Osteoblast (primary cell): ENCODE results near the gene LSR. TPM values are rescaled to one million over a fixed set of nuclear protein-coding genes. Genes with fewer than 3 reads are reported as not detected.

ENCODE experiments used
- DNase-seq: peaks from one replicate; pipeline ENCODE4 v3.0.0; 2011; ENCODE audit warnings: low spot score, mixed read lengths; ENCODE audit not compliant: insufficient read length; ENCODE audit errors: missing footprints
- H2AFZ ChIP-seq: 2 replicates; pipeline ENCODE4 v1.6.0; 2011; ENCODE audit warnings: mild to moderate bottlenecking, low read length
- H3K27ac ChIP-seq: 2 replicates; pipeline ENCODE4 v1.5.1; 2011; ENCODE audit warnings: mild to moderate bottlenecking, low read depth, low read length, moderate library complexity
- H3K27me3 ChIP-seq: 2 replicates; pipeline ENCODE4 v1.6.0; 2012; ENCODE audit warnings: mild to moderate bottlenecking, control low read depth, inconsistent platforms, low read length, moderate library complexity; ENCODE audit not compliant: insufficient read depth
- H3K36me3 ChIP-seq: 2 replicates; pipeline ENCODE4 v1.5.1; 2011; ENCODE audit warnings: mild to moderate bottlenecking, low read length, control low read depth, moderate library complexity; ENCODE audit not compliant: insufficient read depth
- H3K4me1 ChIP-seq: 2 replicates; pipeline ENCODE4 v1.5.1; 2011; ENCODE audit warnings: mild to moderate bottlenecking, low read length, control low read depth, moderate library complexity; ENCODE audit not compliant: insufficient read depth
- H3K4me2 ChIP-seq: 2 replicates; pipeline ENCODE4 v1.6.0; 2011; ENCODE audit warnings: mild to moderate bottlenecking, low read length; ENCODE audit not compliant: insufficient read depth
- H3K4me3 ChIP-seq: fragments of 200-600 bp; sonication (generic); 3 replicates; pipeline ENCODE4 v1.5.1; 2012; ENCODE audit warnings: mild to moderate bottlenecking, low read length, inconsistent platforms; ENCODE audit not compliant: insufficient read depth
- H3K79me2 ChIP-seq: 2 replicates; pipeline ENCODE4 v1.6.0; 2012; ENCODE audit warnings: mild to moderate bottlenecking, low read length, control low read depth, inconsistent platforms; ENCODE audit not compliant: insufficient read depth
- H3K9me3 ChIP-seq: 2 replicates; pipeline ENCODE4 v1.5.1; 2011; ENCODE audit warnings: low read depth, low read length, control low read depth
- H4K20me1 ChIP-seq: 2 replicates; pipeline ENCODE4 v1.6.0; 2012; ENCODE audit warnings: mild to moderate bottlenecking, low read length, control low read depth; ENCODE audit not compliant: insufficient read depth
- CTCF ChIP-seq: IDR thresholded peaks from 2 replicates; pipeline ENCODE4 v1.5.1; 2011; ENCODE audit warnings: mild to moderate bottlenecking, low read depth, low read length, moderate library complexity; ENCODE audit errors: extremely low read depth
- total RNA-seq: library from RNA; depleted of rRNA; stranded (reverse); fragments of >200 nt; gene quantifications from 2 replicates; pipeline ENCODE4 v1.2.3, GENCODE V29; 2012

LSR gene
- total RNA-seq, 1 donor, result 0.36 TPM

DNA sequence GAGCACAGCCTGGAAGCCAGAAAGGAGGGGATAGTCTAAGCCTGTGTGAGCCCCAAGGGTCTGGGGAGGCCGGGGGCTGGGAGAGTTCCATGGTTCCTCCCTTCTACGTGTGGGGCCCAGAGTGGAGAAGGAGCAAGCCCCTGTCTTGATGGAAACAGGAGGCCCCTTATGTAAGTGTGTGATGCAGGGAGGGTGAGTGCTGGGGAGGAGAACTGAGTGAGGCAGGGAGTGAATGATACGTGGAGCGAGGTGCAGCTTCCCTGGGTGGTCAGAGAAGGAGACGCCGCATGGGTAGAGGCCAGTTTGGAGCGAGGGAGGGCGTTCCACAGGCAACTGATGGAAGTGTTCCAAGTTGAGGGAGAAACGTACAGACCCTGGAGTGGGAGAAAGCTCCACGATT lies 59.1 kb downstream of the LSR start:
- no peaks in the 10 kb centered on the region for H3K27me3 ChIP-seq
- no peaks in the 10 kb centered on the region for H4K20me1 ChIP-seq
- H3K4me1 ChIP-seq, result no peaks in the 10 kb centered on the region
- no peak overlapping the region for H3K27ac ChIP-seq
- TF ChIP-seq CTCF, result no peak
- H3K36me3 ChIP-seq, result no peaks in the 10 kb centered on the region
- no peak overlapping the region for H2AFZ ChIP-seq
- H3K79me2 ChIP-seq, result no peaks in the 10 kb centered on the region
- no peak overlapping the region for H3K4me3 ChIP-seq
- no peak overlapping the region for H3K4me2 ChIP-seq
- no peaks in the 10 kb centered on the region for H3K9me3 ChIP-seq
- DNase-seq, result no peak

DNA sequence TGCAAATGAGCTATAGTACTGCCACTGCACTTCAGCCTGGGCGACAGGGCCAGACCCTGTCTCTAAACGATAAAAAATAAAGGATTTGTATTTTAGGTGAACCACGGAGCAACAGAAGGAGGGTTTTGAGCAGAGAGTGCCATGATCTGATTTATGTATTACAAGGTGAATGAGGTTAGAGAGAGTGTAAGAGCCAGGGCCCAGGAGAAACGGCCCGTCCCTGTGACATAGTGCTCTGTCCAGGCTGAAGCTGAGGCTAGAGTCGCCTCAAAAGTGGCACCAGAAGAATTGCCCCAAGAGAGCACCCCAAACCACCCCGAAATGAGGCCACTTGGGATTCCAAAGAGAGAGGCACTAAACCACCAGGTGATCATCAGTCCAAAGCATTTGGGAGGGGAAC lies 60.1 kb downstream of the LSR start:
- Histone ChIP-seq H3K4me3 (no peak overlapping the region), H3K27ac (no peak overlapping the region), H4K20me1 (no peaks in the 10 kb centered on the region), H2AFZ (peak overlapping the region; percentile 47), H3K9me3 (no peaks in the 10 kb centered on the region), H3K36me3 (no peaks in the 10 kb centered on the region), H3K27me3 (no peaks in the 10 kb centered on the region), H3K79me2 (no peaks in the 10 kb centered on the region), H3K4me2 (no peak overlapping the region), H3K4me1 (no peaks in the 10 kb centered on the region)
- no peak for DNase-seq
- TF ChIP-seq CTCF, result no peak

GRCh38 chr19:35309481-35310279 lies 60.9 kb downstream of the LSR start:
- Histone ChIP-seq H3K9me3 (no peaks in the 10 kb centered on the region), H3K4me1 (no peaks in the 10 kb centered on the region), H4K20me1 (no peaks in the 10 kb centered on the region), H3K36me3 (no peaks in the 10 kb centered on the region), H3K4me2 (no peak overlapping the region), H3K27me3 (no peaks in the 10 kb centered on the region), H3K27ac (no peak overlapping the region), H3K79me2 (no peaks in the 10 kb centered on the region), H3K4me3 (no peak overlapping the region), H2AFZ (peak overlapping the region; percentile 47)
- DNase-seq, result peak; percentile 30
- no peak for TF ChIP-seq CTCF

GRCh38 chr19:35310331-35310730 lies 61.5 kb downstream of the LSR start:
- no peaks in the 10 kb centered on the region for H3K4me1 ChIP-seq
- peak; percentile 31 for DNase-seq
- no peak overlapping the region for H2AFZ ChIP-seq
- no peak overlapping the region for H3K4me2 ChIP-seq
- H3K9me3 ChIP-seq, result no peaks in the 10 kb centered on the region
- H3K27ac ChIP-seq, result no peak overlapping the region
- H3K79me2 ChIP-seq, result no peaks in the 10 kb centered on the region
- no peak overlapping the region for H3K4me3 ChIP-seq
- no peaks in the 10 kb centered on the region for H3K36me3 ChIP-seq
- H3K27me3 ChIP-seq, result no peaks in the 10 kb centered on the region
- TF ChIP-seq CTCF, result no peak
- no peaks in the 10 kb centered on the region for H4K20me1 ChIP-seq
